DND-41 (cell line): ENCODE data around the gene YBX1.

Experiments used
- CTCF ChIP-seq: IDR thresholded peaks from 2 replicates; pipeline ENCODE4 v1.5.1; 2012; ENCODE audit warnings: borderline replicate concordance, low read length, moderate library complexity, mild to moderate bottlenecking; ENCODE audit not compliant: poor library complexity, severe bottlenecking; ENCODE audit errors: extremely low read depth
- EZH2 ChIP-seq: IDR thresholded peaks from 3 replicates; pipeline ENCODE4 v1.6.1; 2012; ENCODE audit warnings: borderline replicate concordance, low read depth, mild to moderate bottlenecking, moderate library complexity, low read length, inconsistent platforms; ENCODE audit not compliant: severe bottlenecking

GRCh38 chr1:42684139-42684538 lies 1.9 kb downstream of the YBX1 start:
- TF ChIP-seq CTCF (no peak), EZH2 (no peak)
